ENCODE results near the gene HS6ST3.

HS6ST3 gene

DNA sequence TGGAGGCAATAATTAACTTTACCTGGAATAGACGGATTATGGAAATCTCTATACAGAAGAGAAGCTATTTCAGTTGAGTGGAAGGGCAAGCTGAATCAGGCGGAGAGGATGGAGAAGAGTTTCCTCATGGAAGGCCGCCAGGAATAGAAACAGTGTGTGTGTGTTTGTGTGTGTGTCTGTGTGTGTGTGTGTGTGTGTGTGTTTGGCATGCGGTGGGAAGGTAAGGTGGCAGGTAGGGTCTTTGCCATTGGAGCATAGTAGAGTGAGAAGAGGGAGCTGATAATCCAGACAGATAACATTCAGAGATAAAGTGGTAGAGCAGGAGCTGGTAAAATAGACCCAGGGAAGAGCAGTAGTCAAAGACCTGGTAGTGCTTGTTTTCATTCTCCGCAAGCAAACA, 9.2 kb upstream of the HS6ST3 start:
- H3K4me3 ChIP-seq (ENCODE audit: low read depth, low read length): no peak overlapping the region
- in situ Hi-C loops (cut with HindIII; ENCODE audit: low sequenced_read_pairs): no loop called here
- TF ChIP-seq, protein P1, sequence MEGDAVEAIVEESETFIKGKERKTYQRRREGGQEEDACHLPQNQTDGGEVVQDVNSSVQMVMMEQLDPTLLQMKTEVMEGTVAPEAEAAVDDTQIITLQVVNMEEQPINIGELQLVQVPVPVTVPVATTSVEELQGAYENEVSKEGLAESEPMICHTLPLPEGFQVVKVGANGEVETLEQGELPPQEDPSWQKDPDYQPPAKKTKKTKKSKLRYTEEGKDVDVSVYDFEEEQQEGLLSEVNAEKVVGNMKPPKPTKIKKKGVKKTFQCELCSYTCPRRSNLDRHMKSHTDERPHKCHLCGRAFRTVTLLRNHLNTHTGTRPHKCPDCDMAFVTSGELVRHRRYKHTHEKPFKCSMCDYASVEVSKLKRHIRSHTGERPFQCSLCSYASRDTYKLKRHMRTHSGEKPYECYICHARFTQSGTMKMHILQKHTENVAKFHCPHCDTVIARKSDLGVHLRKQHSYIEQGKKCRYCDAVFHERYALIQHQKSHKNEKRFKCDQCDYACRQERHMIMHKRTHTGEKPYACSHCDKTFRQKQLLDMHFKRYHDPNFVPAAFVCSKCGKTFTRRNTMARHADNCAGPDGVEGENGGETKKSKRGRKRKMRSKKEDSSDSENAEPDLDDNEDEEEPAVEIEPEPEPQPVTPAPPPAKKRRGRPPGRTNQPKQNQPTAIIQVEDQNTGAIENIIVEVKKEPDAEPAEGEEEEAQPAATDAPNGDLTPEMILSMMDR (IDR thresholded peaks at IDR 0.05; ENCODE audit: low read depth, low read length, missing control alignments): no peak
- no peak for DNase-seq (ENCODE audit: low read depth)

GRCh38 chr13:96081888-96082287, 8.0 kb upstream of the HS6ST3 start:
- H3K4me3 ChIP-seq (ENCODE audit: low read depth, low read length): no peak overlapping the region
- DNase-seq (ENCODE audit: low read depth): no peak
- in situ Hi-C loops (cut with HindIII; ENCODE audit: low sequenced_read_pairs): no loop called here
- TF ChIP-seq, protein P1 (IDR thresholded peaks at IDR 0.05; ENCODE audit: low read depth, low read length, missing control alignments): no peak

DNA sequence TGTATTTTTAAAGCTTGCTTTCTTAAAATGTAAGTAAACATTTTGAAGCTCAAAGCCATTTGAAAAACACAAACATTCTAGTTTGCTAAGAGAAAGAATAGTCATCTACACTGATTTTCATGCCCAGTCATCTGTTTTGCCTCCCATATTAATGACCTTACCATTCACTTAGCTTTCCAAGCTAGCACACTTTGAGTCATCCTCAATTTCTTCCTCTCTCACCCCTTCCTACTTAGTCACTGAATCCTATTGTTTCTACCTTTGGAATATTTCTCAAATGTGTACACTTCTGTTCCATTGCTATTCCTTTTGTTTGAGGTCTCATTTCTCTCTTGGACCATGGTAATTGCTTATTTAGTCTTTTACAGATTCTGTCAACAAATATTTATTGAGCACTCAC, 7.3 kb upstream of the HS6ST3 start:
- DNase-seq (ENCODE audit: low read depth): no peak

DNA sequence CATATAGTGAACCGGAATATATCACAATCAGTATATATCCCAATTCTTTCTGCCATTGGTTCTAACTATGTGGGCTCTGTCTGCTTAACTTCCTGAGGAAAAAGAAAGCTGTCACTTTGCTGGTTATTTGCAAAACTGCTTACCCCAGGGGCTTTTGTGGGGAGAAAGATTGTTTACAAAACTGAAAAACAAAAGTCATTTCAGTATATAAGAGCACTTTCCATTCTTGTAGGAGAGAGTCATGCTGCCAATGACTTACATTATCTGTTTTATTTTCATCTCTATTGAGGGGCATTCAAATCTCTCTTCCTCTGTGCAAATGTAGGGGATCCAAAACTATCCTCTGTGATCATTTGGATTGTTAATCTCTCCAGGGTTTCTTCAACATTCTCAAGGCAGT, 3.2 kb upstream of the HS6ST3 start:
- DNase-seq (ENCODE audit: low read depth): no peak
- in situ Hi-C loops (cut with HindIII; ENCODE audit: low sequenced_read_pairs): no loop called here
- TF ChIP-seq, protein P1 (IDR thresholded peaks at IDR 0.05; ENCODE audit: low read depth, low read length, missing control alignments): no peak
- no peak overlapping the region for H3K4me3 ChIP-seq (ENCODE audit: low read depth, low read length)

More for the DNA sequence above, 7.3 kb upstream of the HS6ST3 start:
- TF ChIP-seq, protein P1 (IDR thresholded peaks at IDR 0.05; ENCODE audit: low read depth, low read length, missing control alignments): no peak
- in situ Hi-C loops (cut with HindIII; ENCODE audit: low sequenced_read_pairs): no loop called here
- no peak overlapping the region for H3K4me3 ChIP-seq (ENCODE audit: low read depth, low read length)

DNA sequence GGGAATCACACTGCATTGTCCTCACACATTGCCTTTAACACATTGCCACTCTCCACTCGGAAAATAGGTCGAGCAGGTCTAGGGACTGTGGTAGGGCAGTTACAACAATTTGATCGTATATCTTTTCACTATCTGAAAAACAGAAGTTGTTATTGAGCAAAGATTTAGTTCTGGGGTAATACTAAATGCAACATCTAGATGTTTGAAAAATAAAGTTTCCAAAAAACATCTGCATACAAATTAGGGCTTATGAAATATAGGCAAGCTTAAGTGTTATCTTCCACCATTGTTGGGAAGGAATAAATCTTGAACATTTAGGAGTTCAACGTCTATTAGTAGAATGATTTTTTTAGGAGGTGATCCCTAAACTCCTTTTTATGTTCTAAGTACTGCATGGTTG, 768 bp upstream of the HS6ST3 start:
- TF ChIP-seq, protein P1 (IDR thresholded peaks at IDR 0.05; ENCODE audit: low read depth, low read length, missing control alignments): no peak

DNA sequence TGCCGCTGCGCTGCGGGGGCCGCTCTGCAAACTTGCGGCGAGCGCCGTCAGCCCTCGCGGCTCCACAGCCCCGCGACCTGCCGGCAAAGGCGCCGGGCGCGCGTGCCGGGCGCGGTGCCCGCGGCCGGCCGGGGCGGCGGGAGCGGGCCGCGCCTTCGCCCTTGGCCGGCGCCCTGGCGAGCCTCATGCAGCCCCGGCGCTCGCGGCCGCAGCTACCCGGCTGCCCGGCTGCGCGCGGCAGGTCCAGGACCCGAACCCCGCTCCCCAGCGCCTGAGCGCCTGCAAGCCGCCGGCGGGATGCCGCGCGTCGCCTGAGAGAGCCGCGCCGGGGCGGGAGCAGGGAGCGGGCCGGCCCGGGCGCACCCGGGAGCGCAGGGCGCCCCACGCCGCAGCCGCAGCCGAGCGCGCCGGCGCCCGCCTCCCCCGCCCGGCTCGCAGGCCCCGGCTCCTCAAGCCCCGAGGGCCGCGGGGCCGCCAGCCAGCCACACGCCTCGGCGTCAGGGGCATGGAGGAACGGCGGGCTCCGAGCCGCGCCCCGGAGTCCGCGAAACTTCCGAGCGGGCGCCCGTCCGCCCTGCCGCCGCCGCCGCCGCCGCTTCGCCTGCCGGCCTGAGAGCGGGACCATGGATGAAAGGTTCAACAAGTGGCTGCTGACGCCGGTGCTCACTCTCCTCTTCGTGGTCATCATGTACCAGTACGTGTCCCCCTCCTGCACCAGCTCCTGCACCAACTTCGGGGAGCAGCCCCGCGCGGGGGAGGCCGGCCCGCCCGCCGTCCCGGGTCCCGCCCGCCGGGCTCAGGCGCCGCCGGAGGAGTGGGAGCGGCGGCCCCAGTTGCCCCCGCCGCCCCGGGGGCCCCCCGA, 564 bp downstream of the HS6ST3 start:
- TF ChIP-seq, protein P1 (IDR thresholded peaks at IDR 0.05; ENCODE audit: low read depth, low read length, missing control alignments): no peak
- in situ Hi-C loops (cut with HindIII; ENCODE audit: low sequenced_read_pairs): no loop called here
- H3K4me3 ChIP-seq (ENCODE audit: low read depth, low read length): peak overlapping the region; percentile 53
- no peak for DNase-seq (ENCODE audit: low read depth)

More for the DNA sequence above, 768 bp upstream of the HS6ST3 start:
- in situ Hi-C loops (cut with HindIII; ENCODE audit: low sequenced_read_pairs): no loop called here
- DNase-seq (ENCODE audit: low read depth): no peak
- H3K4me3 ChIP-seq (ENCODE audit: low read depth, low read length): no peak overlapping the region
